ENCODE results near the gene DCAF4.
"Not testable (repeated sequence)": the region's sequence is repeated elsewhere in the genome, so short reads cannot be mapped to it uniquely, and the experiment has no call there.

The DCAF4 gene

GRCh38 chr14:72998252-72998903 lies 72.1 kb downstream of the DCAF4 start:
- in situ Hi-C loops (cut with MboI; ENCODE audit: low pct_unique_long_range_greater_than_20kb, low sequenced_read_pairs), result no loop called here
- DNase-seq, result no peak

- no peak for DNase-seq
- in situ Hi-C loops (cut with MboI; ENCODE audit: low pct_unique_long_range_greater_than_20kb, low sequenced_read_pairs), result no loop called here
Measured at GRCh38 chr14:72999316-72999715, 73.1 kb downstream of the DCAF4 start.

- in situ Hi-C loops (cut with MboI; ENCODE audit: low pct_unique_long_range_greater_than_20kb, low sequenced_read_pairs), result no loop called here
- DNase-seq, result no peak
Measured at GRCh38 chr14:73000073-73000472, 73.8 kb downstream of the DCAF4 start.

GRCh38 chr14:73003681-73004080 lies 77.4 kb downstream of the DCAF4 start:
- no peak for DNase-seq
- in situ Hi-C loops (cut with MboI; ENCODE audit: low pct_unique_long_range_greater_than_20kb, low sequenced_read_pairs), result no loop called here

GRCh38 chr14:73004641-73005040 lies 78.4 kb downstream of the DCAF4 start:
- DNase-seq; in situ Hi-C loops (cut with MboI; ENCODE audit: low pct_unique_long_range_greater_than_20kb, low sequenced_read_pairs): not testable (repeated sequence)

GRCh38 chr14:73007835-73008234 lies 81.6 kb downstream of the DCAF4 start:
- no peak for DNase-seq
- in situ Hi-C loops (cut with MboI; ENCODE audit: low pct_unique_long_range_greater_than_20kb, low sequenced_read_pairs), result no loop called here

- in situ Hi-C loops (cut with MboI; ENCODE audit: low pct_unique_long_range_greater_than_20kb, low sequenced_read_pairs), result no loop called here
- no peak for DNase-seq
Measured at GRCh38 chr14:73008501-73008900, 82.2 kb downstream of the DCAF4 start.

Data from KBM-7 (cell line).